ENCODE results near the gene MRPL28.

DNA sequence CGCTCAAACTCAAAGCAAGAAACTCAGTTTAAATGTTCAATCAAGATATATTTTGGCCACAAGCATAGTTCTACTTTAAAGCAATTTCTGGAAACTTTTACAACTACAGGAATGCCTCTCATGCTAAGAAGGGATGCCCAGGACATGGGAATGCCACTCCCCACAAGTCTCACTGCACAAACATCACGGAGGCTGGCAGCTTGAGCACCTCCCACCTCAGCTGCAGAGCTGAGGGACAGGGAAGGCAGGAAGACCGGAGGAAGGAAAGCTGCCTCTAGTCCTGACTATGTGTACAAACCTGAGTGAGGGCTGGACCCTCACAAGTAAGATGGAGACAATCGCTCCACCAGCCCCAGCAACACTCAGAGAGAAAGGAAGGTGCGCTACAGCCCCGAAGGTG is 23.1 kb downstream of the MRPL28 start:
- TF ChIP-seq, protein P1, sequence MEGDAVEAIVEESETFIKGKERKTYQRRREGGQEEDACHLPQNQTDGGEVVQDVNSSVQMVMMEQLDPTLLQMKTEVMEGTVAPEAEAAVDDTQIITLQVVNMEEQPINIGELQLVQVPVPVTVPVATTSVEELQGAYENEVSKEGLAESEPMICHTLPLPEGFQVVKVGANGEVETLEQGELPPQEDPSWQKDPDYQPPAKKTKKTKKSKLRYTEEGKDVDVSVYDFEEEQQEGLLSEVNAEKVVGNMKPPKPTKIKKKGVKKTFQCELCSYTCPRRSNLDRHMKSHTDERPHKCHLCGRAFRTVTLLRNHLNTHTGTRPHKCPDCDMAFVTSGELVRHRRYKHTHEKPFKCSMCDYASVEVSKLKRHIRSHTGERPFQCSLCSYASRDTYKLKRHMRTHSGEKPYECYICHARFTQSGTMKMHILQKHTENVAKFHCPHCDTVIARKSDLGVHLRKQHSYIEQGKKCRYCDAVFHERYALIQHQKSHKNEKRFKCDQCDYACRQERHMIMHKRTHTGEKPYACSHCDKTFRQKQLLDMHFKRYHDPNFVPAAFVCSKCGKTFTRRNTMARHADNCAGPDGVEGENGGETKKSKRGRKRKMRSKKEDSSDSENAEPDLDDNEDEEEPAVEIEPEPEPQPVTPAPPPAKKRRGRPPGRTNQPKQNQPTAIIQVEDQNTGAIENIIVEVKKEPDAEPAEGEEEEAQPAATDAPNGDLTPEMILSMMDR (conservative IDR thresholded peaks at IDR 0.05 in 1 of 2, IDR thresholded peaks at IDR 0.05 in 1 of 2; ENCODE audit: low read depth in 1 of 2, low read length in 2 of 2), result no peak
- no peak for TF ChIP-seq EZH2 (IDR thresholded peaks at IDR 0.05; ENCODE audit: low read length, missing control alignments)

Data from fibroblast of lung (primary cell).